HEK293 (cell line): ENCODE measurements around the gene RHOJ.

Experiments used
- CTCF ChIA-PET: fragments of 350-600 bp; formaldehyde crosslinking; extraction: SDS; loops from one replicate; lab custom pipeline; 2021; ENCODE audit warnings: antibody characterized with exemption; lab: Yijun Ruan, JAX
- POLR2A ChIA-PET: fragments of 300-600 bp; formaldehyde crosslinking; extraction: SDS; loops from one replicate; lab custom pipeline; 2020; ENCODE audit warnings: antibody characterized with exemption, inconsistent platforms; lab: Yijun Ruan, JAX
- H3K27ac ChIP-seq: fragments of 200-500 bp; sonication (Bioruptor generic); 2 replicates; pipeline ENCODE4 v1.5.1; 2014; ENCODE audit warnings: low read depth, low read length, control low read depth, inconsistent platforms; ENCODE audit errors: extremely low read depth
- H3K36me3 ChIP-seq, 2 experiments: fragments of 200-500 bp in 1 of 2; sonication (Bioruptor generic) in 1 of 2; 1 replicate in 1 of 2; 2 replicates in 1 of 2; pipeline ENCODE4 v1.5.1; 2014 to 2017; ENCODE audit warnings: inconsistent platforms in 2 of 2, low read length in 2 of 2; ENCODE audit not compliant: control insufficient read depth in 2 of 2, insufficient read depth in 1 of 2
- H3K4me1 ChIP-seq: fragments of 200-500 bp; sonication (Bioruptor generic); 2 replicates; pipeline ENCODE4 v1.5.1; 2014; ENCODE audit warnings: mild to moderate bottlenecking, low read length, inconsistent platforms; ENCODE audit not compliant: control insufficient read depth, insufficient read depth
- H3K4me3 ChIP-seq: 2 replicates; pipeline ENCODE4 v1.5.1; 2011; ENCODE audit warnings: low read depth, mild to moderate bottlenecking, control low read depth, low read length, moderate library complexity
- H3K9me3 ChIP-seq: fragments of 200-500 bp; sonication (Bioruptor generic); 2 replicates; pipeline ENCODE4 v1.5.1; 2014; ENCODE audit warnings: low read depth, low read length, inconsistent platforms; ENCODE audit not compliant: control insufficient read depth, insufficient read depth
- REPIN1 ChIP-seq: fragments of 450-650 bp; formaldehyde crosslinking; IDR thresholded peaks from 2 replicates; pipeline ENCODE4 v1.5.1; 2017; ENCODE audit warnings: missing biosample characterization, missing genetic modification characterization, low read depth
- SCRT1 ChIP-seq: fragments of 450-650 bp; formaldehyde crosslinking; IDR thresholded peaks from 2 replicates; pipeline ENCODE4 v1.5.1; 2016; ENCODE audit warnings: missing biosample characterization, missing genetic modification characterization, borderline replicate concordance
- YY2 ChIP-seq: fragments of 450-650 bp; formaldehyde crosslinking; IDR thresholded peaks from 2 replicates; pipeline ENCODE4 v1.5.1; 2016; ENCODE audit warnings: missing biosample characterization, missing genetic modification characterization
- ZBTB44 ChIP-seq: fragments of 450-650 bp; IDR thresholded peaks from 2 replicates; pipeline ENCODE4 v1.5.1; 2018; ENCODE audit warnings: missing biosample characterization, mild to moderate bottlenecking, missing genetic modification characterization
- ZBTB7A ChIP-seq: fragments of 450-650 bp; formaldehyde crosslinking; IDR thresholded peaks from 2 replicates; pipeline ENCODE4 v1.5.1; 2016; ENCODE audit warnings: low read depth, missing biosample characterization, missing genetic modification characterization
- ZFP69B ChIP-seq: fragments of 450-650 bp; formaldehyde crosslinking; IDR thresholded peaks from 2 replicates; pipeline ENCODE4 v1.5.1; 2016; ENCODE audit warnings: missing biosample characterization, missing genetic modification characterization
- ZNF311 ChIP-seq: fragments of 450-650 bp; formaldehyde crosslinking; IDR thresholded peaks from 2 replicates; pipeline ENCODE4 v1.5.1; 2017; ENCODE audit warnings: missing biosample characterization, missing genetic modification characterization, borderline replicate concordance
- ZNF548 ChIP-seq: fragments of 450-650 bp; formaldehyde crosslinking; IDR thresholded peaks from 2 replicates; pipeline ENCODE4 v1.5.1; 2016; ENCODE audit warnings: missing biosample characterization, missing genetic modification characterization
- ZNF624 ChIP-seq: fragments of 450-650 bp; formaldehyde crosslinking; IDR thresholded peaks from 2 replicates; pipeline ENCODE4 v1.5.1; 2017; ENCODE audit warnings: missing biosample characterization, missing genetic modification characterization
- ZNF629 ChIP-seq: fragments of 450-650 bp; formaldehyde crosslinking; IDR thresholded peaks from 2 replicates; pipeline ENCODE4 v1.5.1; 2017; ENCODE audit warnings: missing biosample characterization, missing genetic modification characterization
- ZNF645 ChIP-seq: fragments of 450-650 bp; formaldehyde crosslinking; IDR thresholded peaks from 2 replicates; pipeline ENCODE4; 2016; ENCODE audit warnings: missing biosample characterization, missing genetic modification characterization
- ZNF830 ChIP-seq: fragments of 450-650 bp; IDR thresholded peaks from 2 replicates; pipeline ENCODE4 v1.5.0; 2018; ENCODE audit warnings: missing biosample characterization, missing genetic modification characterization, low read depth, mild to moderate bottlenecking, moderate library complexity
- ZNF843 ChIP-seq: fragments of 450-650 bp; formaldehyde crosslinking; IDR thresholded peaks from 2 replicates; pipeline ENCODE4 v1.5.1; 2016; ENCODE audit warnings: missing biosample characterization, missing genetic modification characterization
- TF ChIP-seq, protein P1 (sequence below): fragments of 450-650 bp; formaldehyde crosslinking; conservative IDR thresholded peaks from 2 replicates; pipeline ENCODE4 v1.5.1; 2016; ENCODE audit warnings: low read depth, missing biosample characterization, missing genetic modification characterization
- TF ChIP-seq, protein P2 (sequence below): fragments of 450-650 bp; formaldehyde crosslinking; IDR thresholded peaks from 2 replicates; pipeline ENCODE4 v1.5.0; 2017; ENCODE audit warnings: missing biosample characterization, missing genetic modification characterization, borderline replicate concordance

Gene RHOJ

GRCh38 chr14:63290741-63291430 is 86.6 kb downstream of the RHOJ start:
- CTCF ChIA-PET, result no interaction called here
- H3K27ac ChIP-seq, result no peak overlapping the region
- POLR2A ChIA-PET, result no interaction called here
- H3K4me1 ChIP-seq, result no peaks in the 10 kb centered on the region
- H3K9me3 ChIP-seq, result no peaks in the 10 kb centered on the region
- H3K4me3 ChIP-seq, result no peak overlapping the region
- no peaks in the 10 kb centered on the region for H3K36me3 ChIP-seq
- TF ChIP-seq ZNF629 (tag by site-specific recombination) (no peak), ZBTB44 (tag by site-specific recombination) (no peak), ZNF645 (tag by site-specific recombination) (no peak), ZNF624 (tag by site-specific recombination) (no peak), ZNF830 (tag by site-specific recombination) (no peak), ZFP69B (tag by site-specific recombination) (no peak), ZNF548 (tag by site-specific recombination) (no peak), REPIN1 (no peak), SCRT1 (tag by site-specific recombination) (no peak)
- TF ChIP-seq, protein P1, sequence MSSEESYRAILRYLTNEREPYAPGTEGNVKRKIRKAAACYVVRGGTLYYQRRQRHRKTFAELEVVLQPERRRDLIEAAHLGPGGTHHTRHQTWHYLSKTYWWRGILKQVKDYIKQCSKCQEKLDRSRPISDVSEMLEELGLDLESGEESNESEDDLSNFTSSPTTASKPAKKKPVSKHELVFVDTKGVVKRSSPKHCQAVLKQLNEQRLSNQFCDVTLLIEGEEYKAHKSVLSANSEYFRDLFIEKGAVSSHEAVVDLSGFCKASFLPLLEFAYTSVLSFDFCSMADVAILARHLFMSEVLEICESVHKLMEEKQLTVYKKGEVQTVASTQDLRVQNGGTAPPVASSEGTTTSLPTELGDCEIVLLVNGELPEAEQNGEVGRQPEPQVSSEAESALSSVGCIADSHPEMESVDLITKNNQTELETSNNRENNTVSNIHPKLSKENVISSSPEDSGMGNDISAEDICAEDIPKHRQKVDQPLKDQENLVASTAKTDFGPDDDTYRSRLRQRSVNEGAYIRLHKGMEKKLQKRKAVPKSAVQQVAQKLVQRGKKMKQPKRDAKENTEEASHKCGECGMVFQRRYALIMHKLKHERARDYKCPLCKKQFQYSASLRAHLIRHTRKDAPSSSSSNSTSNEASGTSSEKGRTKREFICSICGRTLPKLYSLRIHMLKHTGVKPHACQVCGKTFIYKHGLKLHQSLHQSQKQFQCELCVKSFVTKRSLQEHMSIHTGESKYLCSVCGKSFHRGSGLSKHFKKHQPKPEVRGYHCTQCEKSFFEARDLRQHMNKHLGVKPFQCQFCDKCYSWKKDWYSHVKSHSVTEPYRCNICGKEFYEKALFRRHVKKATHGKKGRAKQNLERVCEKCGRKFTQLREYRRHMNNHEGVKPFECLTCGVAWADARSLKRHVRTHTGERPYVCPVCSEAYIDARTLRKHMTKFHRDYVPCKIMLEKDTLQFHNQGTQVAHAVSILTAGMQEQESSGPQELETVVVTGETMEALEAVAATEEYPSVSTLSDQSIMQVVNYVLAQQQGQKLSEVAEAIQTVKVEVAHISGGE (tag by site-specific recombination), result no peak

GRCh38 chr14:63292805-63293204 is 88.6 kb downstream of the RHOJ start:
- Histone ChIP-seq H3K4me1 (no peaks in the 10 kb centered on the region), H3K4me3 (no peak overlapping the region), H3K9me3 (no peaks in the 10 kb centered on the region), H3K36me3 (no peaks in the 10 kb centered on the region), H3K27ac (no peak overlapping the region)
- TF ChIP-seq ZNF843 (tag by site-specific recombination) (no peak), ZNF311 (no peak), ZBTB7A (tag by site-specific recombination) (no peak), YY2 (tag by site-specific recombination) (no peak)
- TF ChIP-seq, protein P2, sequence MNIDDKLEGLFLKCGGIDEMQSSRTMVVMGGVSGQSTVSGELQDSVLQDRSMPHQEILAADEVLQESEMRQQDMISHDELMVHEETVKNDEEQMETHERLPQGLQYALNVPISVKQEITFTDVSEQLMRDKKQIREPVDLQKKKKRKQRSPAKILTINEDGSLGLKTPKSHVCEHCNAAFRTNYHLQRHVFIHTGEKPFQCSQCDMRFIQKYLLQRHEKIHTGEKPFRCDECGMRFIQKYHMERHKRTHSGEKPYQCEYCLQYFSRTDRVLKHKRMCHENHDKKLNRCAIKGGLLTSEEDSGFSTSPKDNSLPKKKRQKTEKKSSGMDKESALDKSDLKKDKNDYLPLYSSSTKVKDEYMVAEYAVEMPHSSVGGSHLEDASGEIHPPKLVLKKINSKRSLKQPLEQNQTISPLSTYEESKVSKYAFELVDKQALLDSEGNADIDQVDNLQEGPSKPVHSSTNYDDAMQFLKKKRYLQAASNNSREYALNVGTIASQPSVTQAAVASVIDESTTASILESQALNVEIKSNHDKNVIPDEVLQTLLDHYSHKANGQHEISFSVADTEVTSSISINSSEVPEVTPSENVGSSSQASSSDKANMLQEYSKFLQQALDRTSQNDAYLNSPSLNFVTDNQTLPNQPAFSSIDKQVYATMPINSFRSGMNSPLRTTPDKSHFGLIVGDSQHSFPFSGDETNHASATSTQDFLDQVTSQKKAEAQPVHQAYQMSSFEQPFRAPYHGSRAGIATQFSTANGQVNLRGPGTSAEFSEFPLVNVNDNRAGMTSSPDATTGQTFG (tag by site-specific recombination), result no peak
- POLR2A ChIA-PET, result no interaction called here
- CTCF ChIA-PET, result interaction anchor here (0.7 to 0.8 kb wide), 2 partner anchors 9 to 30 kb away, joined by 4 to 5 read pairs; no protein-coding TSS in a partner anchor
